ENCODE measurements around the gene ARHGAP5.

The ARHGAP5 gene

GRCh38 chr14:32078023-32078857 is 1.1 kb downstream of the ARHGAP5 start:
- peak in 1 of 2 experiments; percentile 2 for DNase-seq

- DNase-seq: no peak
Measured at GRCh38 chr14:32078858-32079216, 1.7 kb downstream of the ARHGAP5 start.

- no peak for DNase-seq
Measured at GRCh38 chr14:32079264-32079663, 2.2 kb downstream of the ARHGAP5 start.

- no peak for DNase-seq
Measured at GRCh38 chr14:32080001-32080510, 3.0 kb downstream of the ARHGAP5 start.

- no peak for DNase-seq
Measured at GRCh38 chr14:32081901-32082300, 4.8 kb downstream of the ARHGAP5 start.

GRCh38 chr14:32083315-32083624 is 6.2 kb downstream of the ARHGAP5 start:
- no peak for DNase-seq

GRCh38 chr14:32083789-32084188 is 6.7 kb downstream of the ARHGAP5 start:
- DNase-seq: no peak

GRCh38 chr14:32085182-32085844 is 8.2 kb downstream of the ARHGAP5 start:
- no peak for DNase-seq

- no peak for DNase-seq
Measured at GRCh38 chr14:32085845-32086383, 8.8 kb downstream of the ARHGAP5 start.

- no peak for DNase-seq
Measured at GRCh38 chr14:32087173-32087861, 10.2 kb downstream of the ARHGAP5 start.

- DNase-seq: no peak
Measured at GRCh38 chr14:32087907-32088306, 10.8 kb downstream of the ARHGAP5 start.

- no peak for DNase-seq
Measured at GRCh38 chr14:32090686-32091085, 13.6 kb downstream of the ARHGAP5 start.

GRCh38 chr14:32099473-32099872 is 22.4 kb downstream of the ARHGAP5 start:
- no peak for DNase-seq

- no peak for DNase-seq
Measured at GRCh38 chr14:32100175-32100574, 23.1 kb downstream of the ARHGAP5 start.

- DNase-seq: no peak
Measured at GRCh38 chr14:32102152-32102787, 25.2 kb downstream of the ARHGAP5 start.

GRCh38 chr14:32102968-32103367 is 25.9 kb downstream of the ARHGAP5 start:
- no peak for DNase-seq

GRCh38 chr14:32104308-32104707 is 27.2 kb downstream of the ARHGAP5 start:
- no peak for DNase-seq

- no peak for DNase-seq
Measured at GRCh38 chr14:32104803-32105202, 27.7 kb downstream of the ARHGAP5 start.

GRCh38 chr14:32109676-32110547 is 32.8 kb downstream of the ARHGAP5 start:
- DNase-seq: no peak

GRCh38 chr14:32110548-32110896 is 33.4 kb downstream of the ARHGAP5 start:
- no peak for DNase-seq

GRCh38 chr14:32121536-32121935 is 44.4 kb downstream of the ARHGAP5 start:
- no peak for DNase-seq

- DNase-seq: no peak
Measured at GRCh38 chr14:32121948-32122347, 44.8 kb downstream of the ARHGAP5 start.
